Measurements from ENCODE around the gene ADARB2.

DNA sequence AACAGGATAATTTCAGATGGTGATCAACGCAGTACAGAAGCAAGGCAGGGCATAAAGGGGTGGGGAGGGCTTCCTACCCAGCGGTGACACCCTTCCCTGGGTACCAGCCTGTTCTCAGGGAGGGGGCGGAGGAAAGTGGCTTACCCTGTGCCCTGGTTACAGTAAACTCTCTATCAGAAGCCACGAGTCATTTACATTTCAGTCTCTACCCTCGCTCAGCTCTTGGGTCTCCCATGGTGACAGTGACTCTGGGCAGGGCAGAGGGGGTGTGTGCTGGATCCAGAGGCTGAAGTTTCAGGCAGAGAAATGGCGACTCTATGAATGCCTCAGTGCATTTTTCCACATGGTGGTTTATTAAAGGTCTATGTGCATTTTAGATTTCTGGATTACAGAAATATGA, 107.0 kb downstream of the ADARB2 start:
- TF ChIP-seq YY1 (IDR thresholded peaks at IDR 0.05) = no peak
- TF ChIP-seq, protein P1, sequence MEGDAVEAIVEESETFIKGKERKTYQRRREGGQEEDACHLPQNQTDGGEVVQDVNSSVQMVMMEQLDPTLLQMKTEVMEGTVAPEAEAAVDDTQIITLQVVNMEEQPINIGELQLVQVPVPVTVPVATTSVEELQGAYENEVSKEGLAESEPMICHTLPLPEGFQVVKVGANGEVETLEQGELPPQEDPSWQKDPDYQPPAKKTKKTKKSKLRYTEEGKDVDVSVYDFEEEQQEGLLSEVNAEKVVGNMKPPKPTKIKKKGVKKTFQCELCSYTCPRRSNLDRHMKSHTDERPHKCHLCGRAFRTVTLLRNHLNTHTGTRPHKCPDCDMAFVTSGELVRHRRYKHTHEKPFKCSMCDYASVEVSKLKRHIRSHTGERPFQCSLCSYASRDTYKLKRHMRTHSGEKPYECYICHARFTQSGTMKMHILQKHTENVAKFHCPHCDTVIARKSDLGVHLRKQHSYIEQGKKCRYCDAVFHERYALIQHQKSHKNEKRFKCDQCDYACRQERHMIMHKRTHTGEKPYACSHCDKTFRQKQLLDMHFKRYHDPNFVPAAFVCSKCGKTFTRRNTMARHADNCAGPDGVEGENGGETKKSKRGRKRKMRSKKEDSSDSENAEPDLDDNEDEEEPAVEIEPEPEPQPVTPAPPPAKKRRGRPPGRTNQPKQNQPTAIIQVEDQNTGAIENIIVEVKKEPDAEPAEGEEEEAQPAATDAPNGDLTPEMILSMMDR (IDR thresholded peaks at IDR 0.05; ENCODE audit: low read depth, low read length, missing input control) = no peak
- TF ChIP-seq ZBTB33 (IDR thresholded peaks at IDR 0.05) = no peak
- TF ChIP-seq ATF3 (IDR thresholded peaks at IDR 0.05) = no peak
- no peak for TF ChIP-seq FOXA1 (IDR thresholded peaks at IDR 0.05)
